T-helper 1 cell (primary cell): ENCODE measurements around the gene TEX9.
"Not testable (repeated sequence)": the region's sequence is repeated elsewhere in the genome, so short reads cannot be mapped to it uniquely, and the experiment has no call there.

Experiments
- DNase-seq, 5 donors: peaks; one replicate each; pipeline ENCODE4 v3.0.0-alpha.2; 2012 to 2020
- total RNA-seq, 4 donors: gene quantifications; one replicate each; lab custom pipeline; 2026; lab: John Stamatoyannopoulos, UW

The TEX9 gene
- total RNA-seq = 0.27 to 1.2 (median 0.76) reads per million in 4 donors

DNA sequence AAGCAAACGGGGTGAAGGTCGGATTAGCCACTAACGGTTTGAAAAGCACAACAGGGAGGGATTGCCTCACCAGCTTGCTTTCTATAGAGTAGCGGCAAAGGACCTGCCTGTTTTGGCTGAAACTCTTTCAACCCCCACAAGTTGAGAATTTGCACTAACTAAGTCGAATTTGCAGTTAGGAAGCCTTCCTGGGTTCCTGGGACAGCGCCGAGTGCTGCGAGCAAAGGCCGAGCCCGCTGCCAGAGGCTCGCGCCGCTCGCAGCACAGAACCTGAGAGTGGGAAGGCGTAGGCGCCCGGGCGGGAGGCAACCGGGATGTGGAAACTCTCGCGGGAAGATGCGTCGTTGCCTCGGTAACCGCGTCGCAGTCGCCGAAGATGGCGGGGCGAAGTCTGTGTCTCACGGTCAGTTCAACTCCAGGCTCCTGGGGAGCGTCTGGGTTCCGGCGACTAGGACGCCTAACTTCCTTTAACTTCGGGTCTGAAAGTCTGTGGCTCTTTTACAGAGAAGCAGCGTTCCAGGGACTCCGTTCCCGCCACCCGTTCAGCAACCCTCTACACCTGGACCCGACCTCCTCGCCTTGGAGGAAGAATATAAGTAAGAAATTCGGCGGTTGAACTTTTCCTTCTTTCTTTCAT lies at the start of gene TEX9:
Gene TEX9, plus strand, starts transcription at position 352 of the 637 bp plus-strand sequence. Its CDS starts 25 bp downstream, at position 377.
- DNase-seq = peak; percentile 10 to 76 (median 38)

DNA sequence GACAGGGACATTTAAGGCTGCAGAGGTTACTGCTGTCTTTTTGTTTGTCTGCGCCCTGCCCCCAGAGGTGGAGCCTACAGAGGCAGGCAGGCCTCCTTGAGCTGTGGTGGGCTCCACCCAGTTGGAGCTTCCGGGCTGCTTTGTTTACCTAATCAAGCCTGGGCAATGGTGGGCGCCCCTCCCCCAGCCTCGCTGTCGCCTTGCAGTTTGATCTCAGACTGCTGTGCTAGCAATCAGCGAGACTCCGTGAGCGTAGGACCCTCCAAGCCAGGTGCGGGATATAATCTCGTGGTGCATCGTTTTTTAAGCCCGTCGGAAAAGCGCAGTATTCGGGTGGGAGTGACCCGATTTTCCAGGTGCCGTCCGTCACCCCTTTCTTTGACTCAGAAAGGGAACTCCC lies 48.7 kb upstream of the TEX9 start:
- DNase-seq = not testable (repeated sequence)

DNA sequence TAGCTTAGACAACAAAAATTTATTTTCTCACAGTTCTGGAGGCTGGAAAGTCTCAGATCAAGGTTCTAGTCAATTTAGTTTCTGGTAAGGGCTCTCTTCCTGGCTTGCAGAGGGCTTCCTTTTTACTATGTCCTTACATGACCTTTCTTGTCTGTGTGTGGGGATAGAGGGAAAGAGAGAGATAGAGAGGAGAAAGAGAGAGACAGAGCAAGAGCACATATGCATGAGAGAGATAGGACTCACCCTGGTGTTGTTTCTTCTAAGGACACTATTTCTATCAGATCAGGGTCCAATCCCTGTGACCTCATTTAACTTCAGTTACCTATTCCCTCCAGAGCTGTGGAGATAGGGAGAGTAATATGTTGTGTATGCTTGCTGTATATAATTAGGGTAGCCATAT lies 44.9 kb upstream of the TEX9 start:
- DNase-seq = no peak

DNA sequence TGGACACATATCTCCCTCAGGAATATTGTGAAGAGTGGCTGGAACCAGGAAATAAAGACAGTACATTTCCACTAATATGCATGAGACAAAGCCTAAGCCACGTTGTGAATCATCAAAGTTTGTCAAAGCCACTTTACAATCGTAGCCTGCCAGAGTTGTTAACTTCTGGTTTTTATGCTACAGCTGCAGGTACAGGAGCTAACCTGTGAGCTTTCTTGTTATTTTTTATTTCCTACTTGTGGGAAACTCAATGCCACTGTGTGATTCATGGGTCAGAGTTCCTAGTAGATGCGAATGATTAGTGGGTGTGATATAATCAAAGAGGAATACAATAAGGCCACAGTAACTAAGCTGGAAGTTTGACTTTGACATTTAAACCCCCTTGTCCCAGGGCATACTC lies 44.4 kb upstream of the TEX9 start:
- no peak for DNase-seq

DNA sequence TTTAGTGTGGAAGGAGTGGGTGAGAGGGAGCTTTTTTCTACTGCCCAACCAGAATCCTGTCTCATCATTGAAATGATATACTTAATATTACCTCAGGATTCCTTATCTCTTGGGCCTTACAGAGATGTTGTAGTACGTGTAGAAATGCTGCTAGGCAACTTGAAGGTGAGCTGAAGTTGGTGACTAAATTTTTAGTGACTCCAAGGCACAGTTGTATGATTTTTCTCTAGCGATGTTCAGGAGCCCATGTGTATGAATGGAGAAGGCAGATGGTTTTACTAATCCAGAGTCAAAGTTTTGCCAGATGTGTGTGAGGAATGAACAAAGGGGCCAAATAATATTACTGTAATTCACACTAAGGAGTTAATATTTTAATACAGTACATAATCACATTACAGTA lies 42.8 kb upstream of the TEX9 start:
- no peak for DNase-seq

DNA sequence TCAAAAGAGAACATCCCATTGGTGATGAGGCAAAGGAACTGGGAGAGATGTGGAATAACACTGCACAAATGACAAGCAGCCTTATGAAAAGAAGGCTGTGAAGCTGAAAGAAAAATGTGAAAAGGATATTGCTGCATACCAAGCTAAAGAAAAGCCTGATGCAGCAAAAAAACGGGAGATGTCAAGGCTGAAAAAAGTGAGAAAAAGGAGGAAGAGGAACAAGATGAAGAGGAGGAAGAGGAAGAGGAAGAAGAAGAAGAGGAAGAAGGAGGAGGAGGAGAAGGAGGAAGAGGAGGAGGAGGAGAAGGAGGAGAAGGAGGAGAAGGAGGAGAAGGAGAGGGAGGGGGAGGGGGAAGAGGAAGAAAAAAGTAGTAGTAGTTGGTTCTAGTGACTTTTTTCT lies 41.8 kb upstream of the TEX9 start:
- DNase-seq = no peak

DNA sequence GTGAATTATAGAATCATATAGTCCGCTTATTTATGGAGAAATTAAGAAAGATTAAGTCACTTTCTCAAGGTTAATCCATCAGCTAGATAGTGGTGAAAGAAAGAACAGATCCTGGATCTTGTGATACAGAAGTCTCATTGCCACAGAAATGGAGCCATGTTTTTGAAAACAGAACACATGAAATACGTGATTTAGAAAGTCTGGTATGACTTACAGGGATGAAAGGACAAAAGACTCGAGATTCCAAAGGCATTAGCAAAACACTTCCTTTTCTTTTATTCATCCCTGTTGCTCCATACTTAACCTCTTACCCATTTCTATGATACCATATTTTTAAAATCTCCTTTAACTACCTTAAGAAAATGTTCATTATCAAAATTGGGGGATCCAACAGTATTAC lies 40.0 kb upstream of the TEX9 start:
- no peak for DNase-seq

DNA sequence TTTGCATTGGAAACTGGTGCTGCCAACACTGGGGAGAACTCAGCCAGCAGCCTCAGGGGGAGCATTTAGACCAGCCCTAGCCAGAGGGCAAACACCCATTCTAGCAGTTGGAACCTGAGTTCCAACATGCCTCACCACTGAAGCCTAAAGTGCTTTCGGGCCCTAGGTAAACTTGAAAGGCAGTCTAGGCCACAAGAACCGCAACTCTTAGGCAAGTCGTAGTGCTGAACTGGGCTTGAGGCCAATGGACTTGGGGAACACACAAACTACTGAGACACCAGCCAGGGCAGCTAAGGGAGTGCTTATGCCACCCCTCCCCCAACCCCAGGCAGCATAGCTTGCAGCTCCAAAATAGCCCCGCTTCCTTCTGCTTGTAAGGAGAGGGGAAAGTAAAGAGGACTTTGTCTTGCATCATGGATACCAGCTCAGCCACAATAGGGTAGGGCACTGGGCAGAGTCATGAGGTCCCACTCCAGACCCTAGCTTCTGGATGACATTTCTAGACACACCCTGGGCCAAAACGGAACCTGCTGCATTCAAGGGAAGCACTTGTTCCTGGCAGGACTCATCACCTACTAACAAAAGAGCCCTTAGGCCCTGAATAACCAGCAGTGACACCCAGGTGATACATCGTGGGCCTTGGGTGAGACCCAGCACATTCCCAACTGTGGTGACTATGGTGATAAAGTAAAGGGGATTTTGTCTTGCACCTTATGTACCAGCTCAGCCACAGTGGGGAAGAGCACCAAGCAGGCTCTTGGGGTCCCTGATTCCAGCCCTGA lies 37.3 kb upstream of the TEX9 start:
- no peak for DNase-seq

DNA sequence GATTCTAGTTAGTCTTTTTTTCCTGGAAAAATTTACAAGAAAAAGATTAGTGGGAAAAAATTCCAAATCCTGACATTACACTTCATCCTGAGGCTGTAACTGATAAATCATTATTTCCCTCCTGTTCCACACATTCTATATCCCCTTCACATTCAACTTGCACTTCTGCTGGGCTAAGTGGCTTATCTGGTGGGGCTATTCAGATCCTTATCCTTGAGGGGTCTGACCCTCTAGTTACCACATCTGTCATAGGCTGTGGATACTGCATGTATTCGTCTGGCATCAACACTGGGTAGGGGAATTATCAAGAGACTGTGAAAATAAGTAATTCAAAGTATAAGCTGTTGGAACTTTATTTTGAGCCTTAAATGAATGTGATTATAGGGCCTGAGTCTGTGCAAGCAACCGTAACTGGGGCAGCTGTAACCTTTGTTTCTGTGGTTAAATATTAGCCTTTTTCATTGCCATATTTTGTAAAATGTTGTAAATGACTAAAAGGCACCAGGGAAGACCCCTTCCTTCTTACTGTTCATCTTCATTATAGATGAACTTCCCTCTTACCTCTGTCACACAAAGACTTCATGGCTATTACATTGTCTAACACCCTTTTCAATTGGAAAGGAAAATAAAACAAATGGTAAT lies 28.0 kb upstream of the TEX9 start:
- DNase-seq = no peak

DNA sequence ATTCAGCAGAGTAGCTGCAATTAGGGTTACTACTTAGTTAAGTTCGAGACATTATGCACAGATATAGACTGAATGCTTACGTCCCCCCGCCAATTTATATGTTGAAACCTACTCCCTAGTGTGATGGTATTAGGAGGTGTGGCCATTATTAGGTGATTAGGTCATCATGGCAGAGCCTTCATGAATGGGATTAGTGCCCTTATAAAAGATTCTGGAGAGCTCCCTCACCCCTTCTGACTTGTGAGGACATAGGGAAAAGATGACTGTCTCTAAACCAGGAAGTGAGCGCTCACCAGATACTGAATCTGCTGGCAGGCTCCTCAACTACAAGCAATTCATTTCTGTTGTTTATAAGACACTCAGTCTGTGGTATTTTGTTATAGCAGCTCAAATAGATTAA lies 25.6 kb upstream of the TEX9 start:
- DNase-seq = no peak

DNA sequence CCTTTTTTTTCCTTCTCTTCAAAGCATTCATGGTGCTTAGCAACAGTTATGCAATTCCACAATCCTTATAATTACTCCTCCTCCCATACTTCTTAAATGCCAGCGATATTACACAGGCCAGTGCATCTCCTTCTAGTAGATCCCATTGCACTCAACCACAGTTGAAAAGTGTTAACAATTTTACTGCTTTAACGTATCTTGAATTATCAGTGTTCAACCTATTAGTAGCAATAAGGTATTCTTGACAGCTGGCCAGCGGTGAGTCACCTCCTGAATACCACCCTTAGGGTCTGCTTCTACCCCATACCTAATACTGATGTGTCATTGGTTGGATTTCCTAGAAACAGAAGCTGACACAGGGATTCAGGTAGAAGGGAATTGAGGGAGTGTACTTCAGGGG lies 24.0 kb upstream of the TEX9 start:
- DNase-seq = no peak

DNA sequence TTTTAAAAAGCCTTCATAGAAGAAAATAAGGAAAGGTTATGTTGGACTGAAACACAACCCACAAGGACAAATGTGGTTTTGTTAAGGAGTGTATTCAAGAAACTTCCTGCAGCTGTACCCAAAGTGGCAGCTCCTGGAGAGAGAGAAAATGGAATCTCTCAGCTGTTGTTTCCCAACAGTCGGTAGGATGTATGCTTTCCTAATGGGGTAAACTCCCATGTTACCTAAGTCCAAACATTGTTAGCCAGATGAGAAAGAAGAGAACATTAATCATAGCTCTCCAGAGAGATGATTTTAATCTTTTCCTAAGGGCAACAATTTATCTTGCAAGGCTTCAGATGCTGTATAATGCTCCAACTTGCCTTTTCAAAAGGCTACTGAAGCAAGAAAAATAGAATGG lies 22.6 kb upstream of the TEX9 start:
- no peak for DNase-seq

DNA sequence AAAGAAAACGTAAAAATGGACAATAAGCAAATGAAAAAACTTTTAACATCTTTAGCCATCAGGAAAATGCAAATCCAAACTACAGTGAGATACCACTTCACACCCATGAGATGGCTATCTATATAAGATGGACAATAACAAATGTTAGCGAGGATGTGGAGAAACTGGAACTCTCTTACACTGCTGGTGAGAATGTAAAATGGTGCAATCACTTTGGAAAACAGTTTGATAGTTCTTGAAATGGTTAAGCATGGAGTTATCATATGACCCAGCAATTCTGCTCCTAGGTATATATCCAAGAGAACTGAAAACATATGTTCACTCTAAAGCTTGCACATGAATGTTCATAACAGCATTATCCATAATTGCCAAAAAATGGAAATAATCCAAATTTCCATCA lies 21.3 kb upstream of the TEX9 start:
- DNase-seq = no peak

DNA sequence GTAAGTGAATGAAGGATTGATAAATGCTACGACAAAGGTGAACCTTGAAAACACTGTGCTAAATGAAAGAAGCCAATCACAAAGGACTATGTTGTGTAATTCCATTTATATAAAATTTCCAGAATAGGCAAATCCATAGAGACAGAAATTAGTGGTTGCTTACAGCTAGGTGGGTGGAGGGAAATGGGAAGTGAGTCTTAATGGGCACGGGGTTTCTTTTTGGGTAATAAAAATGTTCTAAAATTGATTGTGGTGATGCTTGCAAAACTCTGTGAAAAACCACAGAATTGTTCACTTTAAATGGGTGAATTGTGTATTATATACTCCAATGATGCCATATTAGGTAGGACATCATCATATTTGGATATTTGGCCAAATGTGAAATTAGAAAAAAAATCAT lies 20.9 kb upstream of the TEX9 start:
- no peak for DNase-seq

DNA sequence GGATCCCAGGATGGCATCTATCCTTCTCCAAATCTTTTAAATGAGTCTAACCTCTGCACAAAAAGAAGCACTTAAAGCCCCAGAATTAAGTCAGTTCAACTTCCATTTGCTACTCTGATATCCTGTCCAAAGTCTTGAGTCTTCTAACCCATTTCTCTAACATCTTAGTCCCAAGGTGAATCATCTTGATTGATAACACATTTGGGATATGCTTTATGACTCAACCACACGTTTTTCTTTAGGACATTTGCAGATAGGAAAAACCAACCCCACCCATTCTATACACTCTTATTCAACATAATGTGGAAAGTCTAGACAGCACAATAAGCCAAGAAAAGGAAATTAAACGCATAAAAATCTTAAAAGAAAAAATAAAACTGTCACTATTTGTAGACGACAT lies 18.8 kb upstream of the TEX9 start:
- DNase-seq = no peak

DNA sequence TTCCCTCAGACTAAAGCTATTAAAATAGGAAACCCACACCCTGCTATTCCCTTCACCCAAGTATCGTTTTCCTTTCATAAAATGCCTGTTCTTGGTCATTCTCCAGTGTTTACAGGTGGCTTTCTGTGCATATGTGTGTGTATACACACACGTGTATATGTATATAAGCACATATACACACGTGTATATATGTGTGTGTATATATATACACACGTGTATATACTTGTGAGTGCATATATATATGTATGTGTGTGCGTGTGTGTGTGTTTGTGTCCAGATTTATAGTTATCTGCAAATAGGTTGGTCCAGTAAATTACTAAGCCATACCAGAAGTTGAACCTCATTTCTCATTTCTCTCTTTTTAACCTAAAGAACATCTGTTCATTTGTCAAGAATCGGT lies 15.7 kb upstream of the TEX9 start:
- no peak for DNase-seq

DNA sequence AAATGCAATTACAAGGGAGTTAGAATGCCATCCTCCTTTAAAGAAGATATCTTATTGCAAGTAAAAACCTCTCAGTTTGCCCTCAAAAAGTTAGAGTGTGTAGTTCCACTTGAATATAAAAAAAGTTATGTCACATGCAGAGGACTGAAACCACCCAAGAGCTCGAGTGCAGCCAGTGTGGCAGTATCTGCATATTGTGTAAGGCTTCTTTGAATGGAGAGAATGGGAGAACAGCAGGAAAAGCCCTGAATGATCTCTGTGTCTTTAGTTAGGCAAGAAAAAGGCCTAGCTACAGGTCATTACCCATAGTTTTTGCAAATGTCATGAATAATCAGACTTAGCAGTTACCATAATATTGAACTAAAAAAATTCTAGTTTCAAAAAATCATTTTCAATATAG lies 13.9 kb upstream of the TEX9 start:
- DNase-seq = no peak

DNA sequence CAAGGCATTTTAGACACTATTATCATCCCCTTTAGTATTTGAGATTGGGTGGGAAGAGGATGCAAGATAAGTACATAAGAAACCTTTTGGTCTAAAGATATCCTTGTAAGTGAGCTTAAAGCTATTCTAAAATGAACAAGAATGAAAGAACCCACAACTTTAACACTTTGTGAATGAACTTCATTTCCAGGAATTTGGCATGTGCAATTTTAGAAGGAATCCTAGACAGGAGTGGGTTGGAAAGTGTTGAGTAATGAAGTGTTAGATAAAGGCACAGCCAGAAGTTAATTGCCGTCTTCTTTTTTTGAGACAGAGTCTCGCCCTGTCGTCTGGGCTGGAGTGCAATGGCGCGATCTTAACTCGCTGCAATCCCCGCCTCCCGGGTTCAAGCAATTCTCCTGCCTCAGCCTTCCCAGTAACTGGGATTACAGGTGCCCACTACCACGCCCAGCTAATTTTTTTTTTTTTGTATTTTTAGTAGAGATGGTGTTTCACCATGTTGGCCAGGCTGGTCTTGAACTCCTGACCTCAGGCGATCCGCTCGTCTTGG lies 13.2 kb upstream of the TEX9 start:
- no peak for DNase-seq

DNA sequence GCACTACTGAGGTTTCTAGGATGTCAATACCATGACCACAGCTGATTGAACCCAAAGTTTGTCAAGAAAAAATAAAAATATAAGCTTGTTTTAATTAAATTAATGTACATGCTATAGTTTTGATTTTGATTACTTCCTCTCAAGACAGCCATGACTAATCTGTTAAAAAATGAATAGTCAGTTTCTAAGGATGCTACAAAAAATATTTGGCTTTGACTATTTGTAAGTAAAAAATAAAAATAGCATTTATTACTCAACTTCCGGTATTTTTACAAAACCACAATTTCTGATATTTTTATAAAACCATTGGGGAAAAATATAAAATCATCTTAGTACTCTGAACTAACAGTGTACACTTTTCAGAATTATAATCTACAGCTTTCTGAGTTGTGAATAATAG lies 12.1 kb upstream of the TEX9 start:
- DNase-seq = no peak

DNA sequence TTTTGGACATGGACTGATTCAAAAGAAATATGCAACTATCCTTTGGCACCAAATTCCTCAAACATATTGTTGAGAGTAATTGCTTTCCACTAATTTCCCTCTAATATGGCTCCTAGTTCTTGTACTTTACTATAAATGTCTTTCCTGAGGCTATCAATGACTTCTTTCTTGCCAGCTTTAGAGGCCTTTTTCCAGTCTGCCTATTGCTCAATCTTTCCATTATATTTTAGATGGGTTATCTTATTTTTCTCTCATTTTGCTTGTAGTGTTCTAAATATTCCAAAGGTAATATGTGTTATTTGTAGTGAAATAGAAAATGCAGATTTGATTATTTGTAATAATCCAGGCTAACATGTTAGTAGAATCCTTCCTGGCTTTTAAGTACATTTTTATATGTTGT lies 11.5 kb upstream of the TEX9 start:
- no peak for DNase-seq

DNA sequence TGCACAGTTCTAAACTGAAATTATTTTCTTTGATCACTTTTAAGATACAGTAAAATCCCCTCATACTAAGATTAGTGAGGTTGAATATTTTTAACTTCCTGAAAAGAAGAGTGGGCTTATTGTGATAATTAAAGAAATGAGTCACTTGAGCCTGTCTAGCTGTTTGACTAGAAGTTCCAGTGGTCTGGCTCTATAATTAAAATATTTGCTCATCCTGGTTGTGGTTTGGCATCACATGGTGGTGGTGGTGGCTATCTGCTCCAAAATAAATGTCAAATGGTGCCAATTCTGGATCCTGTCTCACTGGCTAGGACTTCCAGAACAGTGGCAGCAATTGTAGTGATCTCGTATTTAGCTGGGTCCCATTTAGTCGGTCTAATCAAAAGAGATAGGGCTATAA lies 8.6 kb upstream of the TEX9 start:
- no peak for DNase-seq

DNA sequence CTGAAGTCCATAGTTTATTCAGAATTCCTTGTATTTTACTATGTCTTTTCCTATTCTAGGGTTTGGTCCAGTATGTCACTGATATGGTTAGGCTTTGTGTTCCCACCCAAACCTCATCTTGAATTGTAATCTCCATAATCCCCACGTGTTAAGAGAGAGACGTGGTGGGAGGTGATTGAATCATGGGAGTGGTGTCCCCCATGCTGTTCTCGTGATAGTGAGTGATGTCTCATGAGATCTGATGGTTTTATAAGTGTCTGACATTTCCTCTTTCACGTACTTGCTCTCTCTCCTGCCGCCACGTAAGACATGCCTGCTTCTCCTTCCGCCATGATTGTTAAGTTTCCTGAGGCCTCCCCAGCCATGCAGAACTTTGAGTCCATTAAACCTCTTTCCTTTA lies 6.6 kb upstream of the TEX9 start:
- no peak for DNase-seq

DNA sequence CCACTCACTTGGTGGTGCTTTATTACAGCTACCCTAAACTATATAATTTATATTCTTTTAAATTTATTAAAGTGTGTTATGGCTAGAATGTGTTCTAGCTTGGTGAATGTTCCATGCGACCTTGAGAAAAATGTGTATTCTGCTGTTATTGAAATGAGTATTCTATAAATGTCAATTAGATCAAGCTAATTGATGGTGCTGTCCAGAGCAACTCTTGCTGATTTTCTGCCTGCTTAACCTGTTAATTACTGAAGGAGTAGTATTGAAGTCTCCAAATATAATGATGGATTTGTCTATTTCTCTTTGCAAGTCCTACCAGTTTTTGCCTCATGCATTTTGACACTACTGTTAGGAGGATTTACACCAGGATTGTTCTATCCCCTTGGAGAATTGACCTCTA lies 3.2 kb upstream of the TEX9 start:
- no peak for DNase-seq

DNA sequence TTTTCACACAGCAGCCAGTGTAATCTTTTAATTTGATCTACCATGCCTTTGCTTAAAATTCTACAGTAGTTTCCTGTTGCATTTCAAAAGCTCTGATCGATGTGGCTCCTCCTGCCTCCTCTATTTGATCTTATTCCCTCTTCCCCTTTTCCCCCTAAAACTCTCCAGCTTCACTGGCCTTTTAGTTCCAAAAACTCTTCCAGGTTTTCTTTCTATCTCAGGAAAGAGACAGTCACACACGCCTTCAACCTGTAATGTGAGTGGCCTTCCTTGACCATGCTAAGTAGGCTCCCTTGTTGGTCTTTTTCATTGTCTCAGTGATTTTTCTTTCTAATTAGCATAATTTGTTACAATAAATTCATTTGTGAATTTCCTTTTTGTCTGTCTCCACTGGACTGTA lies 985 bp downstream of the TEX9 start:
- no peak for DNase-seq
